ENCODE results near the gene NOL12. TPM values are rescaled to one million over a fixed set of nuclear protein-coding genes. Genes with fewer than 3 reads are reported as not detected.

NOL12 gene
- total RNA-seq, 1 experiment from 2014 or later: 31.4 TPM

GRCh38 chr22:37704645-37705044 lies 18.5 kb downstream of the NOL12 start:
- Histone ChIP-seq H3K9me3 (ENCODE audit: control insufficient read depth in 1 of 2, insufficient read depth in 1 of 2, low read depth in 1 of 2, low read length in 2 of 2) (no peaks in the 10 kb centered on the region), H3K4me2 (ENCODE audit: low read length) (no peak overlapping the region), H3K9ac (ENCODE audit: low read length) (no peak overlapping the region), H2AFZ (ENCODE audit: low read depth, low read length, poor library complexity, severe bottlenecking) (no peak overlapping the region), H3K27ac (ENCODE audit: low read depth, low read length) (no peak overlapping the region), H3K9me2 (ENCODE audit: insufficient read depth) (no peaks in the 10 kb centered on the region), H3K4me3 (replicated peaks in 1 of 2; ENCODE audit: low read depth in 1 of 2, low read length in 2 of 2) (no peak overlapping the region), H4K20me1 (ENCODE audit: insufficient read depth) (no peaks in the 10 kb centered on the region), H3K27me3 (ENCODE audit: insufficient read depth, low read length) (no peaks in the 10 kb centered on the region), H3K79me2 (ENCODE audit: insufficient read depth, low read length) (no peaks in the 10 kb centered on the region), H3K4me1 (ENCODE audit: control insufficient read depth in 1 of 2, insufficient read depth in 2 of 2, low read length in 2 of 2) (no peaks in the 10 kb centered on the region; a peak in 1 of 4 replicates), H3K36me3 (ENCODE audit: control insufficient read depth in 1 of 2, insufficient read depth in 2 of 2, low read length in 2 of 2) (no peaks in the 10 kb centered on the region)
- intact Hi-C loops (cut with micrococcal nuclease): no loop called here
- no peak for ATAC-seq
- no peak for DNase-seq (ENCODE audit: low read depth, low spot score)
- ChIA-PET POLR2A (no interaction called here), RAD21 (ENCODE audit: low non-redundant PET in 1 of 2, low total read pairs in 2 of 2, uncharacterized antibody in 2 of 2, unreplicated experiment in 2 of 2) (no interaction called here), CTCF (no interaction called here)
- TF ChIP-seq ZNF274 (IDR thresholded peaks at IDR 0.05; ENCODE audit: low read depth, low read length): no peak
- no peak for TF ChIP-seq SRF (IDR thresholded peaks at IDR 0.05; ENCODE audit: low read depth)
- no peak for TF ChIP-seq YY1 (IDR thresholded peaks at IDR 0.05; ENCODE audit: extremely low read depth, insufficient replicate concordance, low read depth, low read length)
- TF ChIP-seq JUND (IDR thresholded peaks at IDR 0.05): no peak
- TF ChIP-seq EZH2 (IDR thresholded peaks at IDR 0.05): no peak
- TF ChIP-seq EGR1 (IDR thresholded peaks at IDR 0.05; ENCODE audit: low read depth): no peak
- TF ChIP-seq POLR2AphosphoS5 (IDR thresholded peaks at IDR 0.05; ENCODE audit: low read depth, low read length): no peak
- no peak for TF ChIP-seq ZBTB33 (IDR thresholded peaks at IDR 0.05; ENCODE audit: extremely low read depth, insufficient replicate concordance, low read length)
- TF ChIP-seq, protein P1, sequence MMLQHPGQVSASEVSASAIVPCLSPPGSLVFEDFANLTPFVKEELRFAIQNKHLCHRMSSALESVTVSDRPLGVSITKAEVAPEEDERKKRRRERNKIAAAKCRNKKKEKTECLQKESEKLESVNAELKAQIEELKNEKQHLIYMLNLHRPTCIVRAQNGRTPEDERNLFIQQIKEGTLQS (IDR thresholded peaks at IDR 0.05): no peak
- no peak for TF ChIP-seq ELF1 (IDR thresholded peaks at IDR 0.05; ENCODE audit: borderline replicate concordance, low read depth)
- TF ChIP-seq TCF7L2 (IDR thresholded peaks at IDR 0.05; ENCODE audit: borderline replicate concordance, extremely low read depth, insufficient read depth, insufficient read length): no peak
- no peak for TF ChIP-seq EZH2phosphoT487 (IDR thresholded peaks at IDR 0.05; ENCODE audit: borderline replicate concordance)
- no peak for TF ChIP-seq POLR2A (IDR thresholded peaks at IDR 0.05; ENCODE audit: borderline replicate concordance, extremely low read depth, insufficient read depth, insufficient read length)
- TF ChIP-seq CBX3 (IDR thresholded peaks at IDR 0.05; ENCODE audit: low read depth): no peak
- no peak for TF ChIP-seq CEBPB (IDR thresholded peaks at IDR 0.05; ENCODE audit: low read depth)
- TF ChIP-seq MAX (IDR thresholded peaks at IDR 0.05): no peak
- no peak for TF ChIP-seq ZFX (IDR thresholded peaks at IDR 0.05)
- no peak for TF ChIP-seq RAD21 (IDR thresholded peaks at IDR 0.05; ENCODE audit: low read depth)
- BruUV-seq (replicated peaks): no TSS peak

All from HCT116 (cell line).